ENCODE results near the gene GPN3.
"Not testable (repeated sequence)": the region's sequence is repeated elsewhere in the genome, so short reads cannot be mapped to it uniquely, and the experiment has no call there.

GPN3 gene

DNA sequence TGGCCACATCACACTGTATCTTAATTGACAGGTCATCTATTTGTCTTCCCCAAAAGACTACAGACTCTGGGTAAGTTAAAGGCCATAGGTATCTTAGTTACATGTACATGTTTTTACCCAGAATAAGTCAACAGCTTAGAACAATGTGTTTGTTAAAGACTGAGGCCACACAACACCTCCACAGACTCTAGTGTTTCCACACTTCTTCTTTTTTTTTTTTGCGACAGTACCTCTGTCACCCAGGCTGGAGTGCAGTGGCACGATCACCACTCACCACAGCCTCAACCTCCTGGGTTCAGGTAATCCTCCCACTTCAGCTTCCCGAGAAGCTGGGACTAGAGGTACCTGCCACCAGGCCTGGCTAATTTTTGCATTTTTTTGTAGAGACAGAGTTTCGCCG is 1.3 kb downstream of the GPN3 start:
- no peaks in the 10 kb centered on the region for H3F3A ChIP-seq (ENCODE audit: low read depth)
- H3K9ac ChIP-seq (ENCODE audit: low read depth, low read length, poor library complexity, severe bottlenecking), result peak overlapping the region; percentile 96
- no peak overlapping the region for H2AFZ ChIP-seq (ENCODE audit: low read length)
- peaks cover 4% of the 10 kb centered on the region; the same call in 1 of the 2 replicates for H3K36me3 ChIP-seq (ENCODE audit: insufficient read depth, low read length)
- no peaks in the 10 kb centered on the region for H3K9me3 ChIP-seq (ENCODE audit: insufficient read depth, low read depth, low read length)
- H4K20me1 ChIP-seq (ENCODE audit: insufficient read depth, low read length, poor library complexity, severe bottlenecking), result peaks cover 11% of the 10 kb centered on the region
- peak overlapping the region; percentile 88 for H3K4me3 ChIP-seq (ENCODE audit: low read length, poor library complexity, severe bottlenecking)
- no peaks in the 10 kb centered on the region for H3K27me3 ChIP-seq (ENCODE audit: insufficient read depth, low read length, poor library complexity, severe bottlenecking)
- no peak for TF ChIP-seq EZH2phosphoT487 (IDR thresholded peaks at IDR 0.05; ENCODE audit: borderline replicate concordance)
- TF ChIP-seq, protein P1, sequence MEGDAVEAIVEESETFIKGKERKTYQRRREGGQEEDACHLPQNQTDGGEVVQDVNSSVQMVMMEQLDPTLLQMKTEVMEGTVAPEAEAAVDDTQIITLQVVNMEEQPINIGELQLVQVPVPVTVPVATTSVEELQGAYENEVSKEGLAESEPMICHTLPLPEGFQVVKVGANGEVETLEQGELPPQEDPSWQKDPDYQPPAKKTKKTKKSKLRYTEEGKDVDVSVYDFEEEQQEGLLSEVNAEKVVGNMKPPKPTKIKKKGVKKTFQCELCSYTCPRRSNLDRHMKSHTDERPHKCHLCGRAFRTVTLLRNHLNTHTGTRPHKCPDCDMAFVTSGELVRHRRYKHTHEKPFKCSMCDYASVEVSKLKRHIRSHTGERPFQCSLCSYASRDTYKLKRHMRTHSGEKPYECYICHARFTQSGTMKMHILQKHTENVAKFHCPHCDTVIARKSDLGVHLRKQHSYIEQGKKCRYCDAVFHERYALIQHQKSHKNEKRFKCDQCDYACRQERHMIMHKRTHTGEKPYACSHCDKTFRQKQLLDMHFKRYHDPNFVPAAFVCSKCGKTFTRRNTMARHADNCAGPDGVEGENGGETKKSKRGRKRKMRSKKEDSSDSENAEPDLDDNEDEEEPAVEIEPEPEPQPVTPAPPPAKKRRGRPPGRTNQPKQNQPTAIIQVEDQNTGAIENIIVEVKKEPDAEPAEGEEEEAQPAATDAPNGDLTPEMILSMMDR (conservative IDR thresholded peaks at IDR 0.05; ENCODE audit: low read length), result no peak
- no peaks in the 10 kb centered on the region for H3K9me2 ChIP-seq (replicated peaks; ENCODE audit: low read depth, low read length)
- H3K4me1 ChIP-seq (ENCODE audit: insufficient read depth, low read length, poor library complexity, severe bottlenecking), result peaks cover 23% of the 10 kb centered on the region
- H3K79me2 ChIP-seq (ENCODE audit: insufficient read depth, low read length), result peaks cover 62% of the 10 kb centered on the region
- H3K4me2 ChIP-seq (ENCODE audit: low read depth, low read length, poor library complexity, severe bottlenecking), result peak overlapping the region; percentile 99

DNA sequence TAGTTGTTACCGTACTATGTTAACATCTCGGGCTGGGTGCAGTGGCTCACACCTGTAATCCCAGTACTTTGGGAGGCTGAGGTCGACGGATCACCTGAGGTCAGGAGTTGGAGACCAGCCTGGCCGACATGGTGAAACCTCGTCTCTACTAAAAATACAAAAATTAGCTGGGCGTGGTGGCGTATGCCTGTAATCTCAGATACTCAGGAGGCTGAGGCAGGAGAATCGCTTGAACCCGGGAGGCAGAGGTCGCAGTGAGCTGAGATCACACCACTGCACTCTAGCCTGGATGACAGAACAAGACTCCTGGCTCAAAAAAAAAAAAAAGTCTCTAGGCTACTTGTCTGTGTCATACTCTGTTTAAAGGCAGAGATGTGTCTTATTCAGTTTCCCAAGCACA is 2.3 kb downstream of the GPN3 start:
- H3K9me2 ChIP-seq (replicated peaks; ENCODE audit: low read depth, low read length); H3K27me3 ChIP-seq (ENCODE audit: insufficient read depth, low read length, poor library complexity, severe bottlenecking); H3K4me3 ChIP-seq (ENCODE audit: low read length, poor library complexity, severe bottlenecking); H2AFZ ChIP-seq (ENCODE audit: low read length); H3K9me3 ChIP-seq (ENCODE audit: insufficient read depth, low read depth, low read length); H3F3A ChIP-seq (ENCODE audit: low read depth); H3K36me3 ChIP-seq (ENCODE audit: insufficient read depth, low read length): not testable (repeated sequence)
- peaks cover 57% of the 10 kb centered on the region for H3K79me2 ChIP-seq (ENCODE audit: insufficient read depth, low read length)
- H3K4me1 ChIP-seq (ENCODE audit: insufficient read depth, low read length, poor library complexity, severe bottlenecking), result peaks cover 23% of the 10 kb centered on the region
- peak overlapping the region; percentile 99 for H3K4me2 ChIP-seq (ENCODE audit: low read depth, low read length, poor library complexity, severe bottlenecking)
- peaks cover 11% of the 10 kb centered on the region for H4K20me1 ChIP-seq (ENCODE audit: insufficient read depth, low read length, poor library complexity, severe bottlenecking)
- H3K9ac ChIP-seq (ENCODE audit: low read depth, low read length, poor library complexity, severe bottlenecking), result peak overlapping the region; percentile 96

DNA sequence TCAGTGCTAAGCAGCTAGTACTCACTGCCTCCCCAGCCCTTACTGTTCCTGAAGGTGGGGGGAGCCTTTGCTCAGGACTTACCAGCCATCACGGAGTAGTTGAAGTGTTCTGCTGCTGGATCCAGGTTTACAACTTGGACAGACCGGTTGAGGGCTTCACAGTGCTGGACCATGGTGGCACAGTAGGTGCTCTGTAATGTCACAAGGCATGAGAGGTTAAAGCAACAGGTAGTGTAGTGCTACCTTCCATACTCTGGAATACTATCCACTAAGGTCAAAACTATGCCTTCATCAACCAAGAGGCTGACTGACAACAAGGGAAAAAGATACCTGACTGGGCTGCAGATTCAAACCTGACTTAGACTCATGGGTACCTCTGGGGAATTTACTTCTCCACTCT is 3.0 kb downstream of the GPN3 start:
- Histone ChIP-seq H3K4me1 (ENCODE audit: insufficient read depth, low read length, poor library complexity, severe bottlenecking) (peaks cover 17% of the 10 kb centered on the region), H3F3A (ENCODE audit: low read depth) (no peaks in the 10 kb centered on the region), H4K20me1 (ENCODE audit: insufficient read depth, low read length, poor library complexity, severe bottlenecking) (peaks cover 11% of the 10 kb centered on the region), H3K36me3 (ENCODE audit: insufficient read depth, low read length) (peaks cover 13% of the 10 kb centered on the region; the same call in 1 of the 2 replicates), H3K4me2 (ENCODE audit: low read depth, low read length, poor library complexity, severe bottlenecking) (no peak overlapping the region), H3K4me3 (ENCODE audit: low read length, poor library complexity, severe bottlenecking) (no peak overlapping the region), H3K79me2 (ENCODE audit: insufficient read depth, low read length) (peaks cover 54% of the 10 kb centered on the region), H3K9me3 (ENCODE audit: insufficient read depth, low read depth, low read length) (no peaks in the 10 kb centered on the region), H3K27me3 (ENCODE audit: insufficient read depth, low read length, poor library complexity, severe bottlenecking) (no peaks in the 10 kb centered on the region), H2AFZ (ENCODE audit: low read length) (no peak overlapping the region), H3K9me2 (replicated peaks; ENCODE audit: low read depth, low read length) (no peaks in the 10 kb centered on the region), H3K9ac (ENCODE audit: low read depth, low read length, poor library complexity, severe bottlenecking) (no peak overlapping the region)
- TF ChIP-seq, protein P1 (conservative IDR thresholded peaks at IDR 0.05; ENCODE audit: low read length), result no peak
- no peak for TF ChIP-seq EZH2phosphoT487 (IDR thresholded peaks at IDR 0.05; ENCODE audit: borderline replicate concordance)

DNA sequence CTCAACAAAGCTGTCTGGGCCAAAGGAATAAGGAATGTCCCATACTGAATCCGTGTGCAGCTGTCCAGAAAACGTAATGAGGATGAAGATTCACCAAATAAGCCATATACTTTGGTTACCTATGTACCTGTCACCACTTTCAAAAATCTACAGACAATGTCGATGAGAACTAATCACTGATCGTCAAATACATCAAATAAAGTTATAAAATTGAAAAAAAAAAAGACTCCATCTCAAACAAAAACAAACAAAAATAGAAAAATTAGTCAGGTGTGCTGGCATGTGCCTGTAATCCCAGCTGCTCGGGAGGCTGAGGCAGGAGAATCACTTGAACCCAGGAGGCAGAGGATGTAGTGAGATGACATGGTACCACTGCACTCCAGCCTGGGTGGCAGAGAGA is 6.9 kb downstream of the GPN3 start:
- H3K27me3 ChIP-seq (ENCODE audit: insufficient read depth, low read length, poor library complexity, severe bottlenecking); H3K9me3 ChIP-seq (ENCODE audit: insufficient read depth, low read depth, low read length); H3K4me2 ChIP-seq (ENCODE audit: low read depth, low read length, poor library complexity, severe bottlenecking); H3K9me2 ChIP-seq (replicated peaks; ENCODE audit: low read depth, low read length); H3F3A ChIP-seq (ENCODE audit: low read depth); H2AFZ ChIP-seq (ENCODE audit: low read length); H3K4me3 ChIP-seq (ENCODE audit: low read length, poor library complexity, severe bottlenecking); H3K4me1 ChIP-seq (ENCODE audit: insufficient read depth, low read length, poor library complexity, severe bottlenecking); H4K20me1 ChIP-seq (ENCODE audit: insufficient read depth, low read length, poor library complexity, severe bottlenecking): not testable (repeated sequence)
- Histone ChIP-seq H3K79me2 (ENCODE audit: insufficient read depth, low read length) (peaks cover 28% of the 10 kb centered on the region; the same call in 1 of the 2 replicates), H3K9ac (ENCODE audit: low read depth, low read length, poor library complexity, severe bottlenecking) (peak overlapping the region; percentile 20), H3K36me3 (ENCODE audit: insufficient read depth, low read length) (peaks cover 34% of the 10 kb centered on the region; the same call in 1 of the 2 replicates)

All from Loucy (cell line).